OCI-LY1 (cell line): ENCODE results near the gene AFAP1L1.

Experiments
- H2AFZ ChIP-seq: fragments of 200-600 bp; sonication (generic), shearing (Covaris generic); 2 replicates; pipeline ENCODE4 v1.6.0; 2014; ENCODE audit warnings: antibody characterized with exemption, mild to moderate bottlenecking, low read length
- H3F3A ChIP-seq: fragments of 200-600 bp; sonication (generic), shearing (Covaris generic); 2 replicates; pipeline ENCODE4 v1.6.0; 2014; ENCODE audit warnings: mild to moderate bottlenecking, antibody characterized with exemption, low read length, moderate library complexity; ENCODE audit not compliant: insufficient read depth
- H3K27ac ChIP-seq: fragments of 200-600 bp; sonication (generic); 2 replicates; pipeline ENCODE4 v1.5.1; 2014; ENCODE audit warnings: low read length, mixed run types, mild to moderate bottlenecking, low read depth; ENCODE audit not compliant: poor library complexity, severe bottlenecking
- H3K27me3 ChIP-seq: fragments of 200-600 bp; sonication (generic); 2 replicates; pipeline ENCODE4 v1.6.0; 2014; ENCODE audit warnings: antibody characterized with exemption, mild to moderate bottlenecking, low read length, moderate library complexity; ENCODE audit not compliant: insufficient read depth
- H3K36me3 ChIP-seq: fragments of 200-600 bp; sonication (generic); 2 replicates; pipeline ENCODE4 v1.6.1; 2014; ENCODE audit warnings: mild to moderate bottlenecking, antibody characterized with exemption, low read length, moderate library complexity, mixed read lengths; ENCODE audit not compliant: insufficient read depth
- H3K4me1 ChIP-seq: fragments of 200-600 bp; sonication (generic); 2 replicates; pipeline ENCODE4 v1.5.1; 2014; ENCODE audit warnings: mild to moderate bottlenecking, low read length, moderate library complexity; ENCODE audit not compliant: insufficient read depth, severe bottlenecking
- H3K4me2 ChIP-seq: fragments of 200-600 bp; sonication (generic), shearing (Covaris generic); 2 replicates; pipeline ENCODE4 v1.6.1; 2014; ENCODE audit warnings: low read length
- H3K4me3 ChIP-seq: fragments of 200-600 bp; sonication (generic); 2 replicates; pipeline ENCODE4 v1.5.1; 2014; ENCODE audit warnings: low read length, low read depth, mild to moderate bottlenecking, mixed read lengths; ENCODE audit not compliant: poor library complexity, severe bottlenecking
- H3K79me2 ChIP-seq: fragments of 200-600 bp; shearing (Covaris generic); 2 replicates; pipeline ENCODE4 v1.6.1; 2016; ENCODE audit warnings: mixed run types, low read length, mixed read lengths; ENCODE audit not compliant: insufficient read depth
- H3K9ac ChIP-seq: fragments of 200-600 bp; sonication (generic), shearing (Covaris generic); 2 replicates; pipeline ENCODE4 v1.6.1; 2014; ENCODE audit warnings: mild to moderate bottlenecking, low read length, mixed read lengths
- H3K9me2 ChIP-seq: fragments of 200-600 bp; sonication (generic), shearing (Covaris generic); 2 replicates; pipeline ENCODE4 v1.6.1; 2014; ENCODE audit warnings: low read depth, mild to moderate bottlenecking, low read length, mixed read lengths
- H3K9me3 ChIP-seq: fragments of 200-600 bp; shearing (Covaris generic); 2 replicates; pipeline ENCODE4 v1.6.1; 2014; ENCODE audit warnings: low read length, mixed read lengths
- H4K20me1 ChIP-seq: fragments of 200-600 bp; sonication (generic), shearing (Covaris generic); 2 replicates; pipeline ENCODE4 v1.6.0; 2016; ENCODE audit warnings: mild to moderate bottlenecking, low read length; ENCODE audit not compliant: insufficient read depth
- CTCF ChIP-seq: fragments of 200-600 bp; sonication (generic), shearing (Covaris generic); IDR thresholded peaks from 2 replicates; pipeline ENCODE4 v1.5.1; 2017; ENCODE audit warnings: mild to moderate bottlenecking, antibody characterized with exemption, low read length, moderate library complexity, mixed read lengths
- EZH2 ChIP-seq: fragments of 200-600 bp; sonication (generic), shearing (Covaris generic); IDR thresholded peaks from 2 replicates; pipeline ENCODE4 v1.8.0; 2017; ENCODE audit warnings: borderline replicate concordance, mixed run types, mild to moderate bottlenecking, antibody characterized with exemption, low read length, moderate library complexity, mixed read lengths

AFAP1L1 gene

GRCh38 chr5:149280124-149280523 is 8.5 kb downstream of the AFAP1L1 start:
- Histone ChIP-seq H3K79me2 (no peaks in the 10 kb centered on the region), H3K27ac (no peak overlapping the region), H2AFZ (no peak overlapping the region), H3K36me3 (no peaks in the 10 kb centered on the region), H3K9ac (no peak overlapping the region), H3K4me1 (no peaks in the 10 kb centered on the region), H3K4me2 (no peak overlapping the region), H3K9me2 (no peaks in the 10 kb centered on the region), H4K20me1 (no peaks in the 10 kb centered on the region), H3K4me3 (no peak overlapping the region), H3K9me3 (no peaks in the 10 kb centered on the region), H3F3A (no peaks in the 10 kb centered on the region), H3K27me3 (0 out of 2 replicates have a peak, but pooled peaks cover 4% of the 10 kb centered on the region)
- TF ChIP-seq CTCF (no peak), EZH2 (no peak)

GRCh38 chr5:149280802-149281201 is 9.1 kb downstream of the AFAP1L1 start:
- H4K20me1 ChIP-seq: no peaks in the 10 kb centered on the region
- H3K9me3 ChIP-seq: no peaks in the 10 kb centered on the region
- H3F3A ChIP-seq: no peaks in the 10 kb centered on the region
- 0 out of 2 replicates have a peak, but pooled peaks cover 4% of the 10 kb centered on the region for H3K27me3 ChIP-seq
- TF ChIP-seq EZH2 (no peak), CTCF (no peak)
- H3K9me2 ChIP-seq: no peaks in the 10 kb centered on the region
- no peaks in the 10 kb centered on the region for H3K4me1 ChIP-seq
- no peak overlapping the region for H3K4me3 ChIP-seq
- no peak overlapping the region for H2AFZ ChIP-seq
- no peak overlapping the region for H3K4me2 ChIP-seq
- H3K27ac ChIP-seq: no peak overlapping the region
- H3K79me2 ChIP-seq: no peaks in the 10 kb centered on the region
- H3K36me3 ChIP-seq: no peaks in the 10 kb centered on the region
- no peak overlapping the region for H3K9ac ChIP-seq

GRCh38 chr5:149282027-149282965 is 10.6 kb downstream of the AFAP1L1 start:
- H3K27ac ChIP-seq: no peak overlapping the region
- H3K9ac ChIP-seq: no peak overlapping the region
- H3K4me2 ChIP-seq: no peak overlapping the region
- H3K27me3 ChIP-seq: 0 out of 2 replicates have a peak, but pooled peaks cover 4% of the 10 kb centered on the region
- H3K9me2 ChIP-seq: no peaks in the 10 kb centered on the region
- H3K79me2 ChIP-seq: no peaks in the 10 kb centered on the region
- no peaks in the 10 kb centered on the region for H4K20me1 ChIP-seq
- no peak overlapping the region for H2AFZ ChIP-seq
- H3K4me3 ChIP-seq: no peak overlapping the region
- TF ChIP-seq EZH2 (no peak), CTCF (no peak)
- no peaks in the 10 kb centered on the region for H3K36me3 ChIP-seq
- no peaks in the 10 kb centered on the region for H3F3A ChIP-seq
- H3K9me3 ChIP-seq: no peaks in the 10 kb centered on the region
- no peaks in the 10 kb centered on the region for H3K4me1 ChIP-seq
